GM18502 (cell line): ENCODE data around the gene SPCS1.
"Not testable (repeated sequence)": the region's sequence is repeated elsewhere in the genome, so short reads cannot be mapped to it uniquely, and the experiment has no call there.

ENCODE experiments used
- ATAC-seq: cut with Tn5 transposase; IDR thresholded peaks from one replicate; pipeline ENCODE4 v1.9.1; 2021; ENCODE audit warnings: mild to moderate bottlenecking; ENCODE audit not compliant: unreplicated experiment, poor library complexity

Gene SPCS1

GRCh38 chr3:52728753-52729152 lies 22.8 kb downstream of the SPCS1 start:
- ATAC-seq: not testable (repeated sequence)

GRCh38 chr3:52730681-52731080 lies 24.8 kb downstream of the SPCS1 start:
- ATAC-seq: no peak

- ATAC-seq: no peak
Measured at GRCh38 chr3:52731590-52731989, 25.7 kb downstream of the SPCS1 start.

DNA sequence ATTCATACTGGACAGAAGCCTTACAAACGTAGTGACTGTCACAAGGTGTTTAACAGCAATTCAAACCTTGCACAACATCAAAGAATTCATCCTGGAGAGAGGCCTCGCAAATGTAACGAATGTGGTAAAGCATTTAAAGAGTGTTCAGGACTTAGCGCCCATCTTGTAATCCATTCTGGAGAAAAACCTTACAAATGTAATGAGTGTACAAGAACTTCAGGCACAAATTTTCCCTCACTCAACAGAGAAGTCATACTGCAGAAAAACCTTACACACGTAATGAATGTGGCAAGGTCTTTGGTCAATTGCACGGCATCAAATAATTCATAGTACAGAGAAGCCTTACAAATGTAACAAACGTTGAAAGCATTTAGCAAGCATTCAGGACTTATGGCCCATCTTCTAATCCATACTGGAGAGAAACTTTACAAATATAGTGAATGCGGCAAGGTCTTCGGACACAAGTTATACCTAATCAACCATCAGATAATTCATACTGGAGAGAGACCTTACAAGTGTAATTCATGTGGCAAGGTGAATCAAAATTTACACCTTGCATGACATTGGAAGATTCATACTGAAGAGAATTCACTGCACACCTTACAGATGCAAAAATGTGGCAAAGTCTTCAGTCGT lies 27.5 kb downstream of the SPCS1 start:
- ATAC-seq: no peak

DNA sequence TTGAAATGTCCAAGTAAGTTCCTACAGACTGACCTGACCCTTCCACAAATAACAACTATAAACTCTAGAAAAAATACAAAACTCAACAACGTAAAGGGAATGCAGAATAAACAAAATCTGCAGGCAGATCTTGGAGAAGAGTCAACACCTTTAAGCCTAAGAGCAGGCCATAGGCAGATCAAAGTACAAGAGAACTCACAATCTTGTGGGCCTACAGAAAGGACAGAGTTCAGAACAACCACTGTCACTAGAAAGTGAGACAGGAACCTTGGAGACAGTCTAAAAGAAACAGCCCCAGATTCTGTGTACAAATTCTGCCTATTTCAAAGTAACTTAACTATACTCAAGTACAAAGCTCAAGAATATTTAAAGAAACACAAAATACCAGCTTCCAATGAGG lies 33.8 kb downstream of the SPCS1 start:
- ATAC-seq: no peak

DNA sequence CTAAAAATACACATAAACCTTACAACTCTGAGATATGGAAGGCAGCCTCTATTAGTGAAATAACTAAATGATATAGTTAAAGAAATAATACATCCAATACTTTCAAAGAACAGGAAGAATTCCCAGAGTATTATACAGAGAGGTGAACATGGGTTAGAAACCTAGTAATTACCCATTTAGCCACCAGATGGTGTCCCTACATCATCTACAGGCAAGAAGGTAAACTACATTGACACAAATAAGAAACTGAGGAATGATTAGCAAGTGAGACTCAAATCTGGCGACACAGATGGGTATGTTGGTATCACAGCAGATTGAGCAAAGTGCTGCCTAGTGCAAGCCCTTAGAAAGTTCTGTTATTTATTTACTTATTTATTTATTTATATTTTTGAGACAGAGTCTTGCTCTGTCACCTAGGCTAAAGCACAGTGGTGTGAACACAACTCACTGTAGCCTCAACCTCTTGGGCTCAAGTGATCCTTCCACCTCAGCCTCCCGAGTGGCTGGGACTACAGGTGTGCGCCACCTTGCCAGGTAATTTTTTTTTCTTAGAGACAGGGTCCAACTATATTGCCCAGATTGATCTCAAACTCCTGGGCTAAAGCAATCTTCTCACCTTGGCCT lies 36.6 kb downstream of the SPCS1 start:
- no peak for ATAC-seq

DNA sequence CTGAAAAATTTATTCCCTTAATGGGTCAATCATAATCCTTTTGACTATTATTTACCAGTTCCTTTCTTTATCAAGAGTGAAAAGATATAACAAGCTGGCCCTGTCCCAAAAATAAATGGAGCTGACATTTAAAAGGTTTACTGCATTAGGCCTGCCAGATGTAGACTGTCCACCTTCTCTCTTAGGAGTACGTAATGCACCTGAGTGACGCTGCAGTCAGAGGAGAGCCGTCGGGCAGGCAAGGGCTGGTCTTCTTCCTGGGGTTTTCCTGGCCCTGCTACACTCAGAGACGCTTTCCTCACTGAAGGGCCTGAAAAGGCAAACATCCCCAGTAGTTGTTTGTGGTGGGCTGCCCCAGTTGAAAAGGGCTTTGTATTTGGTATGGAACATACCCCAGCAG lies 37.2 kb downstream of the SPCS1 start:
- no peak for ATAC-seq

DNA sequence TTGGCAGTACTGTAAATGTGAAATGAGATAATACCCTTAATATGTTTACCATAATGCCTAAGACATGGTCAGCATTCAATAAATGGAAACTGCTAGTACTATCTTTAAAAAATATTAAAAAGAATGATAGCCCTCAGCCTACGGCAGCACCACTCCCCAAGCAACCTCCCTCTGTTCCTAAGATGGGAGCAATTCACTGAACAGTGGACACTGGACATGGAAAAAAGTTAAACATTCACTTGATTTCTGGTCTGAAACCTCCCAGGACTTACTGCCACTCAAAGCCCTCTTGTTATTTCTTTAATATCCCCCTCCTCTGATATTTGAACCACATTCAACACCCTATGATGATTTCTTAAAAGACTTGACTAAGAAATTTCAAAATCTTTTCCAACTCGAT lies 37.8 kb downstream of the SPCS1 start:
- no peak for ATAC-seq

GRCh38 chr3:52752045-52752660 lies 46.2 kb downstream of the SPCS1 start:
- no peak for ATAC-seq

DNA sequence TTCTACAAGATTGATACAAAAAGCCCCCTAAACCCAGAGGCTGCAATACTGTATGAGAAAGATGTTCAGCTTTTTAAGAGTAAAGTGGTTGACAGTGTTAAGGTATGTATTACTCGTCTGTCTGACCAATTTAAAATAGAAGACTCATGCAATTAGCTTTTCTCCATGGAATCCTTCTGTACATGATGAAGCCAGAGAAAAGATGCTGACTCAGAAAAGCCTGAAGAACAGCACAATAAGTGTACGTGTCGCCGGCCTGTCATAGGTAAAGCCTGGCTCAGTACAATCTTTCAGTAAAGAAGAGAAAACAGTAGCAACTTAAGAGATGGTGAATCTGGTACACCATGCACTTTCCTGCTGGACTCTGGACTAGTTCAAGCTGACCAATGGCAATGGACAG lies 48.5 kb downstream of the SPCS1 start:
- ATAC-seq: no peak

DNA sequence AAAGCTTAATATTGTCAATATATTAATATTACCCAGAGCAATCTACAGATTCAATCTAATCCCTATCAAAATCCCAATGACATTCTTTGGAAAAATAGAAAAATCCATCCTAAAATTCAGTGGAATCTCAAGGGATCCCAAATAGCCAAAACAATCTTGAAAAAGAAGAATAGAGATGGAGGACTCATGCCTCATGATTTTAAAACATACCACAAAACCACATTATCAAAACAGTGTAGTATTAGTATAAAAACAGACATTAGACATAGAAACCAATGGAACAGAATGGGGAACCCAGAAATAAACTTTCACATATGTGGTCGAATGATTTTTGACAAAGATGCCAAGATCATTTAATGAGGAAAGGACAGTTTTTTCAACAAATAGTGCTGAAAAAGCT lies 50.2 kb downstream of the SPCS1 start:
- no peak for ATAC-seq
